H9 (cell line): Measurements from ENCODE around the gene NADK. TPM values are rescaled to one million over a fixed set of nuclear protein-coding genes. Genes with fewer than 3 reads are reported as not detected.

Source experiments
- DNase-seq: peaks from one replicate; pipeline ENCODE4 v3.0.0-alpha.2; 2017
- H2AFZ ChIP-seq: one replicate; pipeline ENCODE4 v1.6.1; 2013; ENCODE audit warnings: mild to moderate bottlenecking, low read length, control low read depth, moderate library complexity
- H2AK5ac ChIP-seq: 2 replicates; pipeline ENCODE4 v1.6.1; 2013; ENCODE audit warnings: low read length, control low read depth, mixed read lengths; ENCODE audit not compliant: insufficient read length
- H2BK120ac ChIP-seq: one replicate; pipeline ENCODE4 v1.6.1; 2013; ENCODE audit warnings: low read depth, mild to moderate bottlenecking, low read length, control low read depth, inconsistent platforms; ENCODE audit not compliant: poor library complexity, severe bottlenecking
- H2BK12ac ChIP-seq: 2 replicates; pipeline ENCODE4 v1.6.1; 2013; ENCODE audit warnings: low read length, control low read depth, mixed read lengths, low read depth; ENCODE audit not compliant: insufficient read length
- H2BK15ac ChIP-seq: 2 replicates; pipeline ENCODE4 v1.6.1; 2013; ENCODE audit warnings: low read depth, low read length, control low read depth
- H2BK20ac ChIP-seq: one replicate; pipeline ENCODE4 v1.6.1; 2013; ENCODE audit warnings: low read depth, mild to moderate bottlenecking, low read length, control low read depth, inconsistent platforms; ENCODE audit not compliant: poor library complexity, severe bottlenecking
- H2BK5ac ChIP-seq: 2 replicates; pipeline ENCODE4 v1.6.1; 2013; ENCODE audit warnings: low read length, control low read depth, mixed read lengths; ENCODE audit not compliant: insufficient read length
- H3K14ac ChIP-seq: 2 replicates; pipeline ENCODE4 v1.6.1; 2013; ENCODE audit warnings: low read length, control low read depth; ENCODE audit not compliant: insufficient read depth
- H3K18ac ChIP-seq: 2 replicates; pipeline ENCODE4 v1.6.1; 2013; ENCODE audit warnings: low read depth, mild to moderate bottlenecking, mixed read lengths, low read length, control low read depth; ENCODE audit not compliant: insufficient read length
- H3K23ac ChIP-seq: 2 replicates; pipeline ENCODE4 v1.6.1; 2013; ENCODE audit warnings: low read length, control low read depth, mixed read lengths, low read depth; ENCODE audit not compliant: insufficient read length
- H3K23me2 ChIP-seq: 2 replicates; pipeline ENCODE4 v1.6.1; 2013; ENCODE audit warnings: low read depth, mild to moderate bottlenecking, mixed read lengths, low read length, control low read depth; ENCODE audit not compliant: insufficient read length, poor library complexity, severe bottlenecking
- H3K27ac ChIP-seq: 2 replicates; pipeline ENCODE4 v1.5.1; 2013; ENCODE audit warnings: low read length, control low read depth, mixed read lengths, low read depth; ENCODE audit not compliant: insufficient read length
- H3K27me3 ChIP-seq: 2 replicates; pipeline ENCODE4 v1.6.1; 2013; ENCODE audit warnings: low read length, control low read depth, inconsistent platforms; ENCODE audit not compliant: insufficient read depth
- H3K4ac ChIP-seq: 2 replicates; pipeline ENCODE4 v1.6.1; 2013; ENCODE audit warnings: low read depth, mild to moderate bottlenecking, control low read depth, inconsistent platforms, low read length, moderate library complexity
- H3K4me1 ChIP-seq: 2 replicates; pipeline ENCODE4 v1.6.1; 2013; ENCODE audit warnings: low read length, control low read depth, inconsistent platforms; ENCODE audit not compliant: insufficient read depth
- H3K4me2 ChIP-seq: 2 replicates; pipeline ENCODE4 v1.6.1; 2013; ENCODE audit warnings: low read length, control low read depth, mixed read lengths; ENCODE audit not compliant: insufficient read length, insufficient read depth
- H3K56ac ChIP-seq: 2 replicates; pipeline ENCODE4 v1.6.1; 2013; ENCODE audit warnings: low read depth, mild to moderate bottlenecking, mixed read lengths, low read length, control low read depth; ENCODE audit not compliant: insufficient read length
- H3K79me1 ChIP-seq: 2 replicates; pipeline ENCODE4 v1.6.1; 2013; ENCODE audit warnings: low read depth, mild to moderate bottlenecking, moderate library complexity, low read length, control low read depth, inconsistent platforms; ENCODE audit not compliant: insufficient read depth, poor library complexity, severe bottlenecking
- H3K79me2 ChIP-seq: 2 replicates; pipeline ENCODE4 v1.6.1; 2013; ENCODE audit warnings: low read length, control low read depth, inconsistent platforms; ENCODE audit not compliant: insufficient read depth
- H3K9ac ChIP-seq: 2 replicates; pipeline ENCODE4 v1.6.1; 2013; ENCODE audit warnings: low read length, control low read depth, mixed read lengths; ENCODE audit not compliant: insufficient read length; ENCODE audit errors: extremely low read depth
- H3K9me3 ChIP-seq: one replicate; pipeline ENCODE4 v1.6.1; 2013; ENCODE audit warnings: low read depth, low read length, inconsistent platforms; ENCODE audit not compliant: control insufficient read depth
- H3T11ph ChIP-seq: one replicate; pipeline ENCODE4 v1.6.1; 2013; ENCODE audit warnings: mild to moderate bottlenecking, low read length, control low read depth, inconsistent platforms
- H4K20me1 ChIP-seq: one replicate; pipeline ENCODE4 v1.6.1; 2013; ENCODE audit not compliant: control insufficient read depth, insufficient read length, insufficient read depth
- H4K5ac ChIP-seq: 2 replicates; pipeline ENCODE4 v1.6.1; 2013; ENCODE audit warnings: low read depth, mild to moderate bottlenecking, mixed read lengths, low read length, control low read depth; ENCODE audit not compliant: insufficient read length
- H4K8ac ChIP-seq: replicated peaks from 2 replicates; pipeline ENCODE4 v1.6.1; 2013; ENCODE audit warnings: low read length, control low read depth, mixed read lengths, low read depth; ENCODE audit not compliant: insufficient read length
- H4K91ac ChIP-seq: 2 replicates; pipeline ENCODE4 v1.6.1; 2013; ENCODE audit warnings: low read depth, mild to moderate bottlenecking, moderate library complexity, mixed read lengths, low read length, control low read depth; ENCODE audit not compliant: insufficient read length
- H3K27ac Mint-ChIP-seq, 3 experiments: 2 replicates in 2 of 3; 3 replicates in 1 of 3; pipeline ENCODE4 v1.8.0; 2020 to 2021; ENCODE audit warnings: mixed read lengths in 3 of 3, mild to moderate bottlenecking in 1 of 3, moderate library complexity in 1 of 3
- H3K27me3 Mint-ChIP-seq: 2 replicates; pipeline ENCODE4 v1.8.0; 2021; ENCODE audit warnings: low read depth, mild to moderate bottlenecking, moderate library complexity, mixed read lengths
- H3K36me3 Mint-ChIP-seq, 3 experiments: 2 replicates in 2 of 3; 3 replicates in 1 of 3; pipeline ENCODE4 v1.8.0; 2020 to 2021; ENCODE audit warnings: low read depth in 3 of 3, mixed read lengths in 3 of 3; ENCODE audit not compliant: insufficient read depth in 1 of 3
- H3K4me1 Mint-ChIP-seq, 2 experiments: 2 replicates each; pipeline ENCODE4 v1.8.0; 2020; ENCODE audit warnings: mixed read lengths in 2 of 2
- H3K4me3 Mint-ChIP-seq, 2 experiments: 2 replicates in 1 of 2; 3 replicates in 1 of 2; pipeline ENCODE4 v1.8.0; 2020 to 2021; ENCODE audit warnings: mild to moderate bottlenecking in 2 of 2, mixed read lengths in 2 of 2, moderate library complexity in 1 of 2
- H3K9me3 Mint-ChIP-seq, 2 experiments: 2 replicates in 1 of 2; 3 replicates in 1 of 2; pipeline ENCODE4 v1.8.0; 2020; ENCODE audit warnings: mild to moderate bottlenecking in 2 of 2, mixed read lengths in 2 of 2, moderate library complexity in 1 of 2
- WGBS: extraction: QIAGEN DNeasy Blood & Tissue Kit; methylation state at CpG from one replicate; pipeline ENCODE4 v1.1.7; 2013; ENCODE audit warnings: missing lambda C conversion rate, low lambda C conversion rate, mixed read lengths; ENCODE audit not compliant: insufficient read length; ENCODE audit errors: extremely low coverage; 5-methylcytosine and 5-hydroxymethylcytosine counted together
- total RNA-seq: library from RNA; stranded (reverse); gene quantifications from 2 replicates; pipeline ENCODE4 v1.2.1, GENCODE V29; 2021
- TF ChIP-seq, protein P1 (sequence below): fragments of 200-600 bp; sonication (generic); conservative IDR thresholded peaks from 3 replicates; pipeline ENCODE4 v1.8.0; 2021; ENCODE audit warnings: antibody characterized with exemption, mild to moderate bottlenecking

Gene NADK
- total RNA-seq, 1 experiment from 2014 or later, result 105 TPM

DNA sequence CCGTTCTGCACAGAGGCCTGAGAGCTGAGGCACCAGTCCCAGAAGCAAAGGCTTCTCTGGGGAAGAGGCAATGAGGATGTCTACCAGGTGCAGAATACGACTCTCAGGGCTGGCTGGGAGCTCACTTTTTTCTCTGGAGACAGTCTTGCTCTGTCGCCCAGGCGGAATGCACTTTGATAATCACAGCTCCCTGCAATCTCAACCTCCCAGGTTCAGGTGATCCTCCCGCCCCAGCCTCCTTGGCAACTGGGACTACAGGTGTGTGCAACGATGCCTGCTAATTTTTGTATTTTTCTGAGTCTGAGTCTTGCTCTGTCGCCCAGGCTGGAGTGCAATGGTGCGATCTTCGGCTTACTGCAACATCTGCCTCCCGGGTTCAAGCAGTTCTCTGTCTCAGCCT lies 17.6 kb downstream of the NADK start:
- no peaks in the 10 kb centered on the region; the same call in 1 of the 2 replicates for H3K79me2 ChIP-seq
- H3K14ac ChIP-seq, result no peak overlapping the region
- no peak overlapping the region for H2BK120ac ChIP-seq
- H3K4ac ChIP-seq, result no peak overlapping the region
- H2BK12ac ChIP-seq, result no peak overlapping the region
- no CpG with 5 or more reads among the region's 10 CpGs for WGBS
- no peak for DNase-seq
- no peak overlapping the region for H3K9ac ChIP-seq
- no peak overlapping the region for H2AK5ac ChIP-seq
- H3K9me3 Mint-ChIP-seq, result no peaks in the 10 kb centered on the region; a peak in 1 of 5 replicates
- no peak overlapping the region for H4K5ac ChIP-seq
- H3K79me1 ChIP-seq, result peaks cover 6% of the 10 kb centered on the region
- no peak overlapping the region for H3K23ac ChIP-seq
- no peak overlapping the region for H3T11ph ChIP-seq
- no peak overlapping the region for H3K18ac ChIP-seq
- no peak overlapping the region for H4K91ac ChIP-seq
- no peaks in the 10 kb centered on the region for H3K4me1 ChIP-seq
- H4K8ac ChIP-seq, result no peak overlapping the region
- no peaks in the 10 kb centered on the region for H4K20me1 ChIP-seq
- no peak overlapping the region for H3K4me3 Mint-ChIP-seq
- no peak overlapping the region for H3K27ac Mint-ChIP-seq
- no peak overlapping the region for H2AFZ ChIP-seq
- no peak overlapping the region for H3K56ac ChIP-seq
- TF ChIP-seq, protein P1, sequence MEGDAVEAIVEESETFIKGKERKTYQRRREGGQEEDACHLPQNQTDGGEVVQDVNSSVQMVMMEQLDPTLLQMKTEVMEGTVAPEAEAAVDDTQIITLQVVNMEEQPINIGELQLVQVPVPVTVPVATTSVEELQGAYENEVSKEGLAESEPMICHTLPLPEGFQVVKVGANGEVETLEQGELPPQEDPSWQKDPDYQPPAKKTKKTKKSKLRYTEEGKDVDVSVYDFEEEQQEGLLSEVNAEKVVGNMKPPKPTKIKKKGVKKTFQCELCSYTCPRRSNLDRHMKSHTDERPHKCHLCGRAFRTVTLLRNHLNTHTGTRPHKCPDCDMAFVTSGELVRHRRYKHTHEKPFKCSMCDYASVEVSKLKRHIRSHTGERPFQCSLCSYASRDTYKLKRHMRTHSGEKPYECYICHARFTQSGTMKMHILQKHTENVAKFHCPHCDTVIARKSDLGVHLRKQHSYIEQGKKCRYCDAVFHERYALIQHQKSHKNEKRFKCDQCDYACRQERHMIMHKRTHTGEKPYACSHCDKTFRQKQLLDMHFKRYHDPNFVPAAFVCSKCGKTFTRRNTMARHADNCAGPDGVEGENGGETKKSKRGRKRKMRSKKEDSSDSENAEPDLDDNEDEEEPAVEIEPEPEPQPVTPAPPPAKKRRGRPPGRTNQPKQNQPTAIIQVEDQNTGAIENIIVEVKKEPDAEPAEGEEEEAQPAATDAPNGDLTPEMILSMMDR, result no peak
- no peaks in the 10 kb centered on the region for H3K23me2 ChIP-seq
- no peaks in the 10 kb centered on the region for H3K9me3 ChIP-seq
- no peak overlapping the region for H3K4me2 ChIP-seq
- H3K27ac ChIP-seq, result no peak overlapping the region
- H2BK5ac ChIP-seq, result no peak overlapping the region
- H3K27me3 ChIP-seq, result no peaks in the 10 kb centered on the region
- H3K27me3 Mint-ChIP-seq, result no peaks in the 10 kb centered on the region; the same call in 1 of the 2 replicates
- H3K4me1 Mint-ChIP-seq, result no peaks in the 10 kb centered on the region
- H2BK15ac ChIP-seq, result no peak overlapping the region
- no peak overlapping the region for H2BK20ac ChIP-seq
- peaks cover 35 to 85% (median 75%) of the 10 kb centered on the region in 3 experiments for H3K36me3 Mint-ChIP-seq
